CD14-positive monocyte (primary cell): Measurements from ENCODE around the gene ADPRM. TPM values are rescaled to one million over a fixed set of nuclear protein-coding genes. Genes with fewer than 3 reads are reported as not detected.
A peak's percentile ranks its signal among the peaks of the same experiment; 100 is the strongest.
"Not testable (repeated sequence)": the region's sequence is repeated elsewhere in the genome, so short reads cannot be mapped to it uniquely, and the experiment has no call there.

ENCODE experiments used
- DNase-seq, 3 donors: peaks; one replicate each; pipeline ENCODE4 v3.0.0-alpha.2; 2011 to 2022
- H2AFZ ChIP-seq: 2 replicates; pipeline ENCODE4 v1.6.0; 2012; ENCODE audit warnings: mild to moderate bottlenecking, low read depth, low read length, inconsistent platforms; ENCODE audit not compliant: insufficient read depth, poor library complexity, severe bottlenecking
- H3K27ac ChIP-seq, 2 donors: 1 replicate in 1 of 2; 2 replicates in 1 of 2; pipeline ENCODE4 v1.5.1; 2012 to 2013; ENCODE audit warnings: low read length in 2 of 2, control low read depth in 1 of 2, inconsistent platforms in 1 of 2, low read depth in 1 of 2, mild to moderate bottlenecking in 1 of 2
- H3K27me3 ChIP-seq, 2 donors: one replicate each; pipeline versions ENCODE4 v1.6.0 to v1.6.1; 2011 to 2013; ENCODE audit warnings: low read length in 2 of 2; ENCODE audit not compliant: control insufficient read depth in 2 of 2, insufficient read depth in 2 of 2
- H3K36me3 ChIP-seq, 2 donors: replicated peaks in 1 of 2; 1 replicate in 1 of 2; 2 replicates in 1 of 2; pipeline versions ENCODE4 v1.5.1 to v1.6.1; 2012 to 2013; ENCODE audit warnings: low read length in 2 of 2, control low read depth in 1 of 2, inconsistent platforms in 1 of 2, mild to moderate bottlenecking in 1 of 2; ENCODE audit not compliant: insufficient read depth in 2 of 2, control insufficient read depth in 1 of 2
- H3K4me1 ChIP-seq, 2 donors: 1 replicate in 1 of 2; 2 replicates in 1 of 2; pipeline versions ENCODE4 v1.5.1 to v1.6.1; 2012 to 2013; ENCODE audit warnings: low read length in 2 of 2, control low read depth in 1 of 2, inconsistent platforms in 1 of 2, mild to moderate bottlenecking in 1 of 2, moderate library complexity in 1 of 2; ENCODE audit not compliant: insufficient read depth in 2 of 2, control insufficient read depth in 1 of 2
- H3K4me2 ChIP-seq: replicated peaks from 2 replicates; pipeline ENCODE3; 2012; ENCODE audit warnings: low read length, moderate library complexity, mild to moderate bottlenecking; ENCODE audit not compliant: poor library complexity, severe bottlenecking; ENCODE audit errors: extremely low read depth
- H3K4me3 ChIP-seq, 3 experiments: fragments of 200-600 bp in 1 of 3; sonication (generic) in 1 of 3; replicated peaks in 1 of 3; 1 replicate in 2 of 3; 2 replicates in 1 of 3; pipeline ENCODE4 v1.5.1; 2011 to 2013; ENCODE audit warnings: low read length in 3 of 3, mild to moderate bottlenecking in 3 of 3, control low read depth in 2 of 3, low read depth in 2 of 3, inconsistent platforms in 1 of 3, moderate library complexity in 1 of 3
- H3K79me2 ChIP-seq: 2 replicates; pipeline ENCODE4 v1.6.0; 2012; ENCODE audit warnings: mild to moderate bottlenecking, control low read depth, inconsistent platforms, low read length, moderate library complexity; ENCODE audit not compliant: insufficient read depth
- H3K9ac ChIP-seq: 2 replicates; pipeline ENCODE4 v1.6.0; 2017; ENCODE audit warnings: low read length, mild to moderate bottlenecking; ENCODE audit not compliant: insufficient read depth, poor library complexity, severe bottlenecking
- H3K9me3 ChIP-seq, 2 donors: replicated peaks in 1 of 2; 1 replicate in 1 of 2; 2 replicates in 1 of 2; pipeline versions ENCODE4 v1.5.1 to v1.6.1; 2012 to 2013; ENCODE audit warnings: low read length in 2 of 2, control low read depth in 1 of 2; ENCODE audit not compliant: control insufficient read depth in 1 of 2, insufficient read depth in 1 of 2
- H4K20me1 ChIP-seq: 2 replicates; pipeline ENCODE4 v1.6.0; 2012; ENCODE audit warnings: mild to moderate bottlenecking, low read length, control low read depth, moderate library complexity; ENCODE audit not compliant: insufficient read depth
- H3K27ac Mint-ChIP-seq, 7 donors: one replicate each; pipeline ENCODE4 v1.8.0; 2020; ENCODE audit warnings: mild to moderate bottlenecking in 7 of 7, mixed read lengths in 7 of 7, moderate library complexity in 6 of 7, inconsistent platforms in 2 of 7
- H3K27me3 Mint-ChIP-seq, 3 donors: one replicate each; pipeline ENCODE4 v1.8.0; 2021 to 2022; ENCODE audit warnings: low read depth in 3 of 3, mild to moderate bottlenecking in 3 of 3, mixed read lengths in 3 of 3, moderate library complexity in 3 of 3, inconsistent platforms in 1 of 3
- H3K36me3 Mint-ChIP-seq, 2 donors: one replicate each; pipeline ENCODE4 v1.8.0; 2020; ENCODE audit warnings: mixed read lengths in 2 of 2, inconsistent platforms in 1 of 2, mild to moderate bottlenecking in 1 of 2
- H3K4me1 Mint-ChIP-seq: one replicate; pipeline ENCODE4 v1.8.0; 2020; ENCODE audit warnings: mild to moderate bottlenecking, mixed read lengths
- H3K4me3 Mint-ChIP-seq, 2 donors: one replicate each; pipeline ENCODE4 v1.8.0; 2020; ENCODE audit warnings: mild to moderate bottlenecking in 2 of 2, mixed read lengths in 2 of 2, moderate library complexity in 1 of 2
- H3K9me3 Mint-ChIP-seq, 7 donors: one replicate each; pipeline ENCODE4 v1.8.0; 2020 to 2022; ENCODE audit warnings: mixed read lengths in 7 of 7, mild to moderate bottlenecking in 6 of 7, moderate library complexity in 6 of 7, inconsistent platforms in 2 of 7
- CTCF ChIP-seq: fragments of 200-600 bp; IDR thresholded peaks from one replicate; pipeline ENCODE4 v1.8.0; 2022; ENCODE audit warnings: antibody characterized with exemption, mild to moderate bottlenecking
- WGBS: methylation state at CpG from one replicate; pipeline ENCODE4 v1.1.5; 2013; ENCODE audit warnings: missing lambda C conversion rate; ENCODE audit not compliant: insufficient coverage; 5-methylcytosine and 5-hydroxymethylcytosine counted together
- intact Hi-C, 2 donors: fragments of 100-400 bp; cut with micrococcal nuclease; formaldehyde crosslinking; loops; one replicate each; pipeline versions ENCODE4 v1.15.0 to v1.15.1; 2023
- polyA plus RNA-seq, 3 donors: library from polyadenylated mRNA; depleted of rRNA in 1 of 3; unstranded in 2 of 3; stranded (reverse) in 1 of 3; fragments of 300-500 nt in 2 of 3; fragments of >200 nt in 1 of 3; fragmentation: Illumina TruSeq in 2 of 3; gene quantifications; 1 replicate in 2 of 3; 2 replicates in 1 of 3; pipeline ENCODE4 v1.2.3, GENCODE V29; 2012 to 2021

The ADPRM gene
- polyA plus RNA-seq, 3 donors, result 6.0 to 9.3 (median 7.5) TPM

- no CpG with 5 or more reads among the region's 2 CpGs for WGBS
- H3K27ac Mint-ChIP-seq, result no peak overlapping the region
- intact Hi-C loops, result no loop called here
Measured at GRCh38 chr17:10683853-10684252, 13.5 kb upstream of the ADPRM start.

GRCh38 chr17:10687499-10687898, 9.9 kb upstream of the ADPRM start:
- H3K27ac ChIP-seq, result no peak overlapping the region
- no peak for DNase-seq
- H3K9me3 ChIP-seq, result no peaks in the 10 kb centered on the region
- no peak overlapping the region for H3K4me2 ChIP-seq
- H2AFZ ChIP-seq, result no peak overlapping the region
- no peak overlapping the region for H3K9ac ChIP-seq
- no peak for TF ChIP-seq CTCF
- no peak overlapping the region for H3K4me3 ChIP-seq
- WGBS, result no CpG with 5 or more reads among the region's 2 CpGs
- H3K4me1 Mint-ChIP-seq, result peaks cover 3% of the 10 kb centered on the region
- no peak overlapping the region for H3K4me3 Mint-ChIP-seq
- peaks cover 78 to 79% of the 10 kb centered on the region in 2 donors for H3K36me3 Mint-ChIP-seq
- H3K9me3 Mint-ChIP-seq, result no peaks in the 10 kb centered on the region
- intact Hi-C loops, result no loop called here
- no peaks in the 10 kb centered on the region for H3K4me1 ChIP-seq
- H3K27me3 Mint-ChIP-seq, result no peaks in the 10 kb centered on the region
- H3K27me3 ChIP-seq, result no peaks in the 10 kb centered on the region
- H3K79me2 ChIP-seq, result peaks cover 25% of the 10 kb centered on the region
- H4K20me1 ChIP-seq, result peaks cover 8% of the 10 kb centered on the region
- no peak overlapping the region for H3K27ac Mint-ChIP-seq
- H3K36me3 ChIP-seq, result peaks cover 78 to 98% of the 10 kb centered on the region in 2 donors

More at GRCh38 chr17:10683853-10684252, 13.5 kb upstream of the ADPRM start:
- Histone ChIP-seq H3K4me2 (no peak overlapping the region), H3K4me3 (no peak overlapping the region), H3K4me1 (no peaks in the 10 kb centered on the region), H3K27me3 (no peaks in the 10 kb centered on the region), H2AFZ (no peak overlapping the region), H3K9ac (no peak overlapping the region), H3K36me3 (peaks cover 77 to 98% of the 10 kb centered on the region in 2 donors), H3K79me2 (peaks cover 7% of the 10 kb centered on the region), H4K20me1 (no peaks in the 10 kb centered on the region), H3K27ac (no peak overlapping the region), H3K9me3 (no peaks in the 10 kb centered on the region)
- no peak for DNase-seq
- H3K4me3 Mint-ChIP-seq, result no peak overlapping the region
- no peaks in the 10 kb centered on the region for H3K4me1 Mint-ChIP-seq
- no peaks in the 10 kb centered on the region for H3K9me3 Mint-ChIP-seq
- peaks cover 70 to 81% of the 10 kb centered on the region in 2 donors for H3K36me3 Mint-ChIP-seq
- no peaks in the 10 kb centered on the region for H3K27me3 Mint-ChIP-seq
- TF ChIP-seq CTCF, result peak; percentile 61

GRCh38 chr17:10695875-10696407, 1.5 kb upstream of the ADPRM start:
- H3K27me3 ChIP-seq, DNase-seq, intact Hi-C loops, H3K27me3 Mint-ChIP-seq, H2AFZ ChIP-seq, H3K9me3 ChIP-seq, H3K9me3 Mint-ChIP-seq, H3K9ac ChIP-seq: not testable (repeated sequence)
- Histone ChIP-seq H3K36me3 (peaks cover 41 to 46% of the 10 kb centered on the region in 2 donors), H3K27ac (peak overlapping the region in 1 of 2 donors; percentile 94), H3K79me2 (peaks cover 75% of the 10 kb centered on the region), H3K4me2 (peak overlapping the region; percentile 89), H3K4me1 (peaks cover 18 to 22% of the 10 kb centered on the region in 2 donors), H3K4me3 (peak overlapping the region in 1 of 3 experiments; percentile 93), H4K20me1 (peaks cover 10% of the 10 kb centered on the region)
- WGBS, result 87% methylated on average over 11 of the region's 17 CpGs
- Mint-ChIP-seq H3K4me1 (peaks cover 20% of the 10 kb centered on the region), H3K4me3 (peak overlapping the region; percentile 93 to 96), H3K36me3 (peaks cover 41 to 44% of the 10 kb centered on the region in 2 donors), H3K27ac (peak overlapping the region in 5 of 7 donors; percentile 50 to 92 (median 88))
